Endothelial cell of umbilical vein (primary cell): ENCODE measurements around the gene NEIL3. TPM values are rescaled to one million over a fixed set of nuclear protein-coding genes. Genes with fewer than 3 reads are reported as not detected.

Experiments
- BruUV-seq: library from RNA; stranded (reverse); fragments of 400-500 nt; replicated peaks from 2 replicates; lab custom pipeline; 2021; lab: Mats Ljungman, UMichigan
- CTCF ChIA-PET: fragments of 300-600, 350-600 bp; sonication (Branson Sonifier 250); formaldehyde crosslinking; loops from one replicate; lab custom pipeline; 2021; ENCODE audit warnings: antibody characterized with exemption, inconsistent platforms; lab: Charles Lee
- POLR2A ChIA-PET: fragments of 300-600, 350-600 bp; sonication (Branson Sonifier 250); formaldehyde crosslinking; loops from one replicate; lab custom pipeline; 2021; ENCODE audit warnings: antibody characterized with exemption, inconsistent platforms; lab: Charles Lee
- DNase-seq: peaks from one replicate; pipeline ENCODE4 v3.0.0-alpha.2; 2011; ENCODE audit warnings: low read depth, low spot score
- FAIRE-seq: peaks from 2 replicates; lab custom pipeline; 2011; peaks lifted over from hg19 to GRCh38; lab: Jason Lieb, UNC
- H2AFZ ChIP-seq: 2 replicates; pipeline ENCODE4 v1.6.0; 2012; ENCODE audit warnings: low read depth, low read length, control low read depth, inconsistent platforms
- H3K27ac ChIP-seq: 2 replicates; pipeline ENCODE4 v1.5.1; 2011; ENCODE audit warnings: low read depth, mild to moderate bottlenecking, control low read depth, low read length, moderate library complexity; ENCODE audit not compliant: insufficient read depth
- H3K27me3 ChIP-seq, 2 experiments: 2 replicates each; pipeline versions ENCODE4 v1.6.0 to v1.6.1; 2011; ENCODE audit warnings: low read length in 2 of 2, mixed read lengths in 1 of 2; ENCODE audit not compliant: control insufficient read depth in 2 of 2, insufficient read depth in 2 of 2
- H3K36me3 ChIP-seq, 2 experiments: 2 replicates in 1 of 2; 3 replicates in 1 of 2; pipeline ENCODE4 v1.5.1; 2011; ENCODE audit warnings: low read length in 2 of 2, mild to moderate bottlenecking in 1 of 2, moderate library complexity in 1 of 2; ENCODE audit not compliant: control insufficient read depth in 2 of 2, insufficient read depth in 2 of 2; ENCODE audit errors: extremely low read depth in 1 of 2
- H3K4me1 ChIP-seq: 3 replicates; pipeline ENCODE4 v1.5.1; 2011; ENCODE audit warnings: mild to moderate bottlenecking, low read length; ENCODE audit not compliant: control insufficient read depth, insufficient read depth; ENCODE audit errors: extremely low read depth
- H3K4me2 ChIP-seq: 2 replicates; pipeline ENCODE4 v1.6.1; 2011; ENCODE audit warnings: low read length, control low read depth, mixed read lengths; ENCODE audit not compliant: insufficient read depth
- H3K4me3 ChIP-seq, 3 experiments: fragments of 200-600 bp in 1 of 3; sonication (generic), shearing (Covaris generic) in 1 of 3; replicated peaks in 1 of 3; 2 replicates each; pipeline ENCODE4 v1.5.1; 2011 to 2016; ENCODE audit warnings: control low read depth in 3 of 3, low read length in 3 of 3, mild to moderate bottlenecking in 2 of 3, inconsistent platforms in 1 of 3, low read depth in 1 of 3, moderate library complexity in 1 of 3; ENCODE audit not compliant: insufficient read depth in 1 of 3
- H3K79me2 ChIP-seq: 2 replicates; pipeline ENCODE4 v1.6.0; 2012; ENCODE audit warnings: low read length, inconsistent platforms; ENCODE audit not compliant: control insufficient read depth, insufficient read depth
- H3K9ac ChIP-seq: replicated peaks from 2 replicates; pipeline ENCODE3; 2011; ENCODE audit warnings: low read length, control low read depth; ENCODE audit not compliant: insufficient read depth; ENCODE audit errors: extremely low read depth
- H3K9me1 ChIP-seq: replicated peaks from 3 replicates; pipeline ENCODE4 v1.6.0; 2011; ENCODE audit warnings: mild to moderate bottlenecking, low read length; ENCODE audit not compliant: control insufficient read depth, insufficient read depth; ENCODE audit errors: extremely low read depth
- H3K9me3 ChIP-seq: replicated peaks from 2 replicates; pipeline ENCODE4 v1.5.1; 2012; ENCODE audit warnings: low read length, inconsistent platforms; ENCODE audit not compliant: control insufficient read depth, insufficient read depth
- H4K20me1 ChIP-seq: replicated peaks from 2 replicates; pipeline ENCODE3; 2011; ENCODE audit warnings: mild to moderate bottlenecking, low read length; ENCODE audit not compliant: control insufficient read depth, insufficient read depth; ENCODE audit errors: extremely low read depth
- CTCF ChIP-seq, 2 donors: IDR thresholded peaks; 1 replicate in 1 of 2; 2 replicates in 1 of 2; pipeline ENCODE4 v1.5.1; 2011; ENCODE audit warnings: low read length in 2 of 2, mild to moderate bottlenecking in 2 of 2, moderate library complexity in 2 of 2, control low read depth in 1 of 2, inconsistent platforms in 1 of 2, low read depth in 1 of 2; ENCODE audit not compliant: insufficient read depth in 1 of 2; ENCODE audit errors: extremely low read depth in 1 of 2
- EZH2 ChIP-seq: IDR thresholded peaks from 2 replicates; pipeline ENCODE4 v1.6.1; 2012; ENCODE audit warnings: borderline replicate concordance, low read depth, mild to moderate bottlenecking, moderate library complexity, low read length, inconsistent platforms; ENCODE audit not compliant: severe bottlenecking
- FOS ChIP-seq: IDR thresholded peaks from 2 replicates; pipeline ENCODE4 v1.6.1; 2011; ENCODE audit warnings: mild to moderate bottlenecking, low read length, moderate library complexity, borderline replicate concordance; ENCODE audit not compliant: insufficient read depth
- GATA2 ChIP-seq: IDR thresholded peaks from 2 replicates; pipeline ENCODE4 v1.7.0; 2011; ENCODE audit warnings: low read depth, mild to moderate bottlenecking, moderate library complexity, mixed read lengths, low read length; ENCODE audit not compliant: insufficient read length, insufficient read depth
- JUN ChIP-seq: IDR thresholded peaks from 2 replicates; pipeline ENCODE4 v1.6.1; 2011; ENCODE audit warnings: borderline replicate concordance, low read depth; ENCODE audit not compliant: insufficient read length, insufficient read depth
- MAX ChIP-seq: IDR thresholded peaks from 2 replicates; pipeline ENCODE4 v1.6.1; 2011; ENCODE audit not compliant: insufficient read depth, insufficient read length
- MYC ChIP-seq: IDR thresholded peaks from one replicate; pipeline ENCODE4 v1.6.1; 2011; ENCODE audit warnings: mild to moderate bottlenecking, low read depth, low read length
- POLR2A ChIP-seq: IDR thresholded peaks from 2 replicates; pipeline ENCODE4 v1.6.1; 2012; ENCODE audit warnings: low read depth, mild to moderate bottlenecking, control low read depth, low read length
- POLR2AphosphoS5 ChIP-seq: IDR thresholded peaks from 2 replicates; pipeline ENCODE4 v1.6.1; 2012; ENCODE audit warnings: low read depth, mild to moderate bottlenecking, control low read depth, low read length, moderate library complexity; ENCODE audit not compliant: insufficient read depth
- dilution Hi-C: fragments of 300-500 bp; cut with MboI; formaldehyde crosslinking; loops from one replicate; pipeline ENCODE4 v1.15.0; 2019; ENCODE audit warnings: low sequenced_read_pairs; ENCODE audit not compliant: extremely low pct_ligation_motif_present
- intact Hi-C: fragments of 100-400 bp; cut with micrococcal nuclease; formaldehyde crosslinking; loops from one replicate; pipeline ENCODE4 v1.10.0; 2022
- polyA plus RNA-seq, 4 experiments: library from polyadenylated mRNA; depleted of rRNA in 3 of 4; stranded (reverse) in 3 of 4; unstranded in 1 of 4; fragments of >200 nt; gene quantifications; 2 replicates each; pipeline versions ENCODE4 v1.2.1 to v1.2.3, GENCODE V29; 2011 to 2012; ENCODE audit warnings: missing spikeins in 1 of 4
- total RNA-seq: library from RNA; stranded (reverse); gene quantifications from 2 replicates; pipeline ENCODE4 v1.2.3, GENCODE V29; 2021

NEIL3 gene
- total and polyA plus RNA-seq, 2 donors (not counting 3 experiments of a cell fraction or from before 2014, with no cell fraction given) = 3.7 to 6.9 TPM

- Histone ChIP-seq H3K36me3 (no peaks in the 10 kb centered on the region), H3K4me2 (no peak overlapping the region), H2AFZ (no peak overlapping the region), H3K9me3 (no peaks in the 10 kb centered on the region), H4K20me1 (no peaks in the 10 kb centered on the region), H3K27me3 (peaks cover 3 to 15% of the 10 kb centered on the region in 2 experiments), H3K79me2 (no peaks in the 10 kb centered on the region), H3K4me3 (no peak overlapping the region), H3K9ac (no peak overlapping the region), H3K27ac (no peak overlapping the region), H3K9me1 (no peaks in the 10 kb centered on the region), H3K4me1 (no peaks in the 10 kb centered on the region)
- intact Hi-C loops (no loop called here), dilution Hi-C loops (no loop called here)
- TF ChIP-seq GATA2 (no peak), POLR2A (no peak), FOS (no peak), JUN (no peak), MAX (no peak), CTCF (IDR thresholded peaks at IDR 0.05; ENCODE audit: extremely low read depth in 1 of 2, insufficient read depth in 1 of 2, low read depth in 1 of 2, low read length in 2 of 2) (no peak), EZH2 (no peak), MYC (no peak), POLR2AphosphoS5 (no peak)
- ChIA-PET CTCF (no interaction called here), POLR2A (no interaction called here)
- DNase-seq = no peak
- FAIRE-seq = no peak
- BruUV-seq = no TSS peak
Observed at GRCh38 chr4:177374966-177375365, 65.3 kb downstream of the NEIL3 start.
